ENCODE measurements around the gene TTC27. TPM values are rescaled to one million over a fixed set of nuclear protein-coding genes. Genes with fewer than 3 reads are reported as not detected.

Gene TTC27
- total and polyA plus RNA-seq, 10 of the 15 experiments (the other 5 are each of a cell fraction or from before 2014, with no cell fraction given) = 20.4 to 34.9 (median 26.0) TPM

GRCh38 chr2:32824070-32824809 lies 196.4 kb downstream of the TTC27 start (continued):
- TF ChIP-seq, protein P1, sequence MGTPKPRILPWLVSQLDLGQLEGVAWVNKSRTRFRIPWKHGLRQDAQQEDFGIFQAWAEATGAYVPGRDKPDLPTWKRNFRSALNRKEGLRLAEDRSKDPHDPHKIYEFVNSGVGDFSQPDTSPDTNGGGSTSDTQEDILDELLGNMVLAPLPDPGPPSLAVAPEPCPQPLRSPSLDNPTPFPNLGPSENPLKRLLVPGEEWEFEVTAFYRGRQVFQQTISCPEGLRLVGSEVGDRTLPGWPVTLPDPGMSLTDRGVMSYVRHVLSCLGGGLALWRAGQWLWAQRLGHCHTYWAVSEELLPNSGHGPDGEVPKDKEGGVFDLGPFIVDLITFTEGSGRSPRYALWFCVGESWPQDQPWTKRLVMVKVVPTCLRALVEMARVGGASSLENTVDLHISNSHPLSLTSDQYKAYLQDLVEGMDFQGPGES (IDR thresholded peaks at IDR 0.05) = no peak
- TF ChIP-seq PAX8 (IDR thresholded peaks at IDR 0.05) = no peak
- TF ChIP-seq BCL11A (IDR thresholded peaks at IDR 0.05; ENCODE audit: low read depth, low read length) = no peak
- no peak for TF ChIP-seq ZNF207 (IDR thresholded peaks at IDR 0.05; ENCODE audit: borderline replicate concordance)
- no peak for TF ChIP-seq PBX3 (IDR thresholded peaks at IDR 0.05; ENCODE audit: insufficient replicate concordance, low read depth, low read length)
- no peak for TF ChIP-seq IRF5 (IDR thresholded peaks at IDR 0.05; ENCODE audit: borderline replicate concordance)
- TF ChIP-seq HDAC2 (IDR thresholded peaks at IDR 0.05) = no peak
- TF ChIP-seq ZNF384 (IDR thresholded peaks at IDR 0.05; ENCODE audit: borderline replicate concordance, low read depth, low read length) = no peak
- TF ChIP-seq WRNIP1 (IDR thresholded peaks at IDR 0.05; ENCODE audit: borderline replicate concordance, low read depth, low read length) = no peak
- no peak for TF ChIP-seq ZBED1 (IDR thresholded peaks at IDR 0.05; ENCODE audit: borderline replicate concordance)
- no peak for TF ChIP-seq BHLHE40 (IDR thresholded peaks at IDR 0.05; ENCODE audit: borderline replicate concordance in 1 of 2, low read depth in 2 of 2, low read length in 1 of 2)
- TF ChIP-seq YY1 (IDR thresholded peaks at IDR 0.05; ENCODE audit: low read depth, low read length) = no peak
